K562 (cell line): Measurements from ENCODE around the gene CRYBA1. TPM values are rescaled to one million over a fixed set of nuclear protein-coding genes. Genes with fewer than 3 reads are reported as not detected.

Source experiments
- ATAC-seq: fragments of 200-7000 bp; cut with Tn5 transposase; 3 replicates; pipeline ENCODE4 v1.9.1; 2020; ENCODE audit warnings: moderate library complexity
- BruUV-seq: library from RNA; stranded (reverse); fragments of 400-500 nt; replicated peaks from 2 replicates; lab custom pipeline; 2021; lab: Mats Ljungman, UMichigan
- CTCF ChIA-PET: fragments of 300-600 bp; formaldehyde crosslinking; extraction: SDS; loops from one replicate; lab custom pipeline; 2021; ENCODE audit warnings: low intra/inter-chr PET ratio; lab: Yijun Ruan, JAX
- POLR2A ChIA-PET: fragments of 300-600, 350-650 bp; sonication (Branson Sonifier 250); formaldehyde crosslinking; extraction: SDS; loops from one replicate; lab custom pipeline; 2021; ENCODE audit warnings: antibody characterized with exemption, inconsistent platforms; lab: Yijun Ruan, JAX
- DNase-seq, 4 experiments: peaks; one replicate each; pipeline versions ENCODE4 v3.0.0 to v3.0.0-alpha.2; 2011 to 2018; ENCODE audit warnings: low spot score in 3 of 4, mixed read lengths in 3 of 4; ENCODE audit errors: extremely low read depth in 1 of 4
- FAIRE-seq: peaks from 2 replicates; lab custom pipeline; 2011; peaks lifted over from hg19 to GRCh38; lab: Jason Lieb, UNC
- H2AFZ ChIP-seq: 2 replicates; pipeline ENCODE4 v1.6.0; 2011; ENCODE audit warnings: low read depth, low read length, control low read depth, inconsistent platforms
- H3K27ac ChIP-seq: fragments of 200-600 bp; 3 replicates; pipeline ENCODE4 v1.8.0; 2011; ENCODE audit warnings: low read depth, mild to moderate bottlenecking, control low read depth, inconsistent platforms, low read length, moderate library complexity, mixed read lengths; ENCODE audit errors: extremely low read depth
- H3K27me3 ChIP-seq, 2 experiments: fragments of 300-600 bp in 1 of 2; 2 replicates in 1 of 2; 3 replicates in 1 of 2; pipeline versions ENCODE4 v1.6.0 to v1.8.0; 2011; ENCODE audit warnings: inconsistent platforms in 2 of 2, low read length in 2 of 2, mild to moderate bottlenecking in 1 of 2, mixed read lengths in 1 of 2, moderate library complexity in 1 of 2; ENCODE audit not compliant: control insufficient read depth in 2 of 2, insufficient read depth in 2 of 2
- H3K36me3 ChIP-seq: fragments of 300-600 bp; 3 replicates; pipeline ENCODE4 v1.8.0; 2011; ENCODE audit warnings: mild to moderate bottlenecking, low read length, inconsistent platforms; ENCODE audit not compliant: control insufficient read depth, insufficient read depth
- H3K4me1 ChIP-seq, 2 experiments: fragments of 200-600 bp in 1 of 2; replicated peaks in 1 of 2; 2 replicates in 1 of 2; 3 replicates in 1 of 2; pipeline versions ENCODE4 v1.5.1 to v1.8.0; 2011; ENCODE audit warnings: inconsistent platforms in 2 of 2, low read length in 2 of 2, mild to moderate bottlenecking in 1 of 2, mixed read lengths in 1 of 2, moderate library complexity in 1 of 2; ENCODE audit not compliant: control insufficient read depth in 2 of 2, insufficient read depth in 2 of 2
- H3K4me2 ChIP-seq: 2 replicates; pipeline ENCODE4 v1.6.1; 2011; ENCODE audit warnings: low read length, control low read depth, inconsistent platforms, mixed read lengths; ENCODE audit not compliant: insufficient read depth
- H3K4me3 ChIP-seq: fragments of 200-600 bp; sonication (generic), shearing (Covaris generic); 2 replicates; pipeline ENCODE4 v1.5.1; 2016; ENCODE audit warnings: control low read depth, inconsistent platforms
- H3K79me2 ChIP-seq: fragments of 200-600 bp; 3 replicates; pipeline ENCODE4 v1.8.0; 2011; ENCODE audit warnings: low read length, inconsistent platforms; ENCODE audit not compliant: control insufficient read depth, insufficient read depth
- H3K9ac ChIP-seq, 2 experiments: 2 replicates each; pipeline versions ENCODE4 v1.6.0 to v1.6.1; 2011; ENCODE audit warnings: low read depth in 2 of 2, low read length in 2 of 2, control low read depth in 1 of 2, inconsistent platforms in 1 of 2, mild to moderate bottlenecking in 1 of 2, mixed read lengths in 1 of 2; ENCODE audit not compliant: insufficient read depth in 1 of 2
- H3K9me1 ChIP-seq: one replicate; pipeline ENCODE4 v1.6.0; 2011; ENCODE audit warnings: inconsistent platforms, mild to moderate bottlenecking, low read length, moderate library complexity; ENCODE audit not compliant: control insufficient read depth, insufficient read depth
- H3K9me3 ChIP-seq: replicated peaks from 2 replicates; pipeline ENCODE4 v1.5.1; 2011; ENCODE audit warnings: low read depth, low read length, inconsistent platforms; ENCODE audit not compliant: control insufficient read depth, insufficient read depth
- H4K20me1 ChIP-seq: replicated peaks from 2 replicates; pipeline ENCODE4 v1.6.1; 2011; ENCODE audit warnings: low read length, inconsistent platforms, mixed read lengths; ENCODE audit not compliant: control insufficient read depth, insufficient read depth
- ATF2 ChIP-seq: sonication (generic); formaldehyde crosslinking; IDR thresholded peaks from 2 replicates; pipeline ENCODE4 v1.8.1; 2022; ENCODE audit warnings: missing genetic modification reagents
- ATF4 ChIP-seq: fragments of 450-650 bp; formaldehyde crosslinking; IDR thresholded peaks from 2 replicates; pipeline ENCODE4 v1.4.0; 2022; ENCODE audit warnings: mild to moderate bottlenecking, moderate library complexity
- BCOR ChIP-seq: fragments of 450-650 bp; IDR thresholded peaks from 2 replicates; pipeline ENCODE4 v1.6.1; 2016
- GTF3C2 ChIP-seq: IDR thresholded peaks from 3 replicates; pipeline ENCODE4 v1.6.1; 2011; ENCODE audit warnings: borderline replicate concordance, mild to moderate bottlenecking, moderate library complexity; ENCODE audit not compliant: insufficient read length; ENCODE audit errors: extremely low read depth
- HDAC1 ChIP-seq, 2 experiments: fragments of 450-650 bp; IDR thresholded peaks; 2 replicates each; pipeline ENCODE4 v1.6.1; 2016 to 2017; ENCODE audit warnings: inconsistent platforms in 1 of 2, mild to moderate bottlenecking in 1 of 2, moderate library complexity in 1 of 2
- IRF9 ChIP-seq: fragments of 450-650 bp; IDR thresholded peaks from 2 replicates; pipeline ENCODE4 v1.6.1; 2016; ENCODE audit warnings: missing biosample characterization, missing genetic modification characterization
- KDM1A ChIP-seq, 2 experiments: fragments of 450-650 bp; IDR thresholded peaks; 2 replicates each; pipeline ENCODE4 v1.6.1; 2016; ENCODE audit warnings: mild to moderate bottlenecking in 2 of 2
- MYNN ChIP-seq, 2 experiments: sonication (generic); formaldehyde crosslinking in 1 of 2; IDR thresholded peaks; 2 replicates each; pipeline versions ENCODE4 v1.5.0 to v1.6.1; 2016 to 2020; ENCODE audit warnings: antibody characterized with exemption in 1 of 2, missing genetic modification reagents in 1 of 2
- RBM25 ChIP-seq: fragments of 200-400 bp; formaldehyde crosslinking; IDR thresholded peaks from 2 replicates; pipeline ENCODE4 v1.6.1; 2018; ENCODE audit warnings: low read length, low read depth, moderate library complexity; ENCODE audit not compliant: severe bottlenecking
- RCOR1 ChIP-seq, 2 experiments: IDR thresholded peaks; 2 replicates each; pipeline ENCODE4 v1.6.1; 2012; ENCODE audit warnings: low read depth in 2 of 2, low read length in 2 of 2, borderline replicate concordance in 1 of 2, improper control_type of control experiment in 1 of 2
- SMARCA5 ChIP-seq: fragments of 450-650 bp; IDR thresholded peaks from 2 replicates; pipeline ENCODE4 v1.6.1; 2016
- ZNF436 ChIP-seq: fragments of 250-450, 450-650 bp; sonication (Bioruptor Pico); formaldehyde crosslinking; IDR thresholded peaks from 2 replicates; pipeline ENCODE4 v1.7.0; 2020; ENCODE audit warnings: mild to moderate bottlenecking
- ZNF717 ChIP-seq: fragments of 250-450 bp; sonication (Bioruptor Pico); IDR thresholded peaks from 2 replicates; pipeline ENCODE4 v1.5.0; 2021
- WGBS: fragments of 100-300 bp; shearing (Covaris generic); methylation state at CpG from one replicate; pipeline ENCODE4 v1.1.6; 2016; ENCODE audit warnings: low coverage, mixed read lengths; ENCODE audit not compliant: insufficient coverage; ENCODE audit errors: missing lambda C conversion rate; 5-methylcytosine and 5-hydroxymethylcytosine counted together
- in situ Hi-C: fragments of 300-500 bp; cut with MboI; formaldehyde crosslinking; loops from 4 replicates; pipeline ENCODE4 v1.15.0; 2018; ENCODE audit warnings: inconsistent platforms, mixed read lengths
- intact Hi-C: fragments of 100-400 bp; cut with micrococcal nuclease; formaldehyde crosslinking; loops from 2 replicates; pipeline ENCODE4 v1.14.2; 2022
- polyA plus RNA-seq, 8 experiments: library from polyadenylated mRNA; depleted of rRNA in 4 of 8; stranded (reverse) in 5 of 8; unstranded in 3 of 8; fragments of >200 nt; fragmentation: Nextera tagmentation in 2 of 8; fragmentation: Illumina TruSeq in 1 of 8; extraction: Ambion mirVana in 2 of 8; extraction: Trizol in 1 of 8; gene quantifications; 2 replicates each; pipeline versions ENCODE4 v1.2.1 to v1.2.3, GENCODE V29; 2011 to 2014; ENCODE audit warnings: inconsistent platforms in 1 of 8, missing spikeins in 1 of 8
- total RNA-seq, 7 experiments: library from RNA; depleted of rRNA in 6 of 7; stranded (reverse); fragments of >200 nt in 6 of 7; fragmentation: Illumina TruSeq in 2 of 7; extraction: Trizol in 2 of 7; gene quantifications; 2 replicates each; pipeline versions ENCODE4 v1.2.1 to v1.2.3, GENCODE V29; 2011 to 2021; ENCODE audit warnings: low replicate concordance in 1 of 7
- TF ChIP-seq, protein P1 (sequence below): fragments of 250-450 bp; sonication (Bioruptor Pico); IDR thresholded peaks from 2 replicates; pipeline ENCODE4 v1.4.0; 2020

CRYBA1 gene
- total and polyA plus RNA-seq, 9 of the 15 experiments (the other 6 are each of a cell fraction or from before 2014, with no cell fraction given): not detected

DNA sequence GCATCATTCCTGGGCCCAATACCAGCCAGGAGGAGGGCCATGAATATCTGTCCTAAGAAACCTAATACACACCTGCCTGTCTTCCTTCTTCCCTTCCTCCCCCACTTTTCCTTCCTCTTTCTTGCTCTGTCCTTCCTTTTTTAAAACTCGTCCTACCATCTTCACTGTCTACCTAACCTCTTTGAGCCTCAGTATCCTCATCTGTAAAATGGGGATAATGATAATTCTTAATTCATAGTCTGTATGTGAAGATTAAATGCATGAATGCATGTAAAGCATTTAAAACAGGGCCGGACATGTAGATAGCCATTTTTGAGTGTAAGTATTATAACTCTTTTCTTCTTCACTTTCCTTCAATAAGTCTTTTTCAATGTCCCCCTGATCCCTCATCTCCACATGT lies 560 bp downstream of the CRYBA1 start:
- ChIA-PET POLR2A (no interaction called here), CTCF (interaction anchor here (0.6 kb wide), 1 partner anchor 63 kb away, joined by 4 read pairs; no protein-coding TSS in a partner anchor)
- no peaks in the 10 kb centered on the region for H3K36me3 ChIP-seq
- no peaks in the 10 kb centered on the region for H3K27me3 ChIP-seq
- no peak for FAIRE-seq
- no peak overlapping the region for H3K27ac ChIP-seq
- in situ Hi-C loops (no loop called here), intact Hi-C loops (loop anchor here (10.0 kb wide), 1 partner anchor 102 kb away; no protein-coding TSS in a partner anchor)
- BruUV-seq: no TSS peak
- H2AFZ ChIP-seq: no peak overlapping the region
- 23% methylated on average over 2 of the region's 2 CpGs for WGBS
- H3K9ac ChIP-seq: no peak overlapping the region
- no peaks in the 10 kb centered on the region for H3K9me1 ChIP-seq
- no peaks in the 10 kb centered on the region for H3K4me1 ChIP-seq
- no peak overlapping the region for H3K4me2 ChIP-seq
- no peak for TF ChIP-seq ZNF717 (CRISPR knock-in tag)
- TF ChIP-seq KDM1A (IDR thresholded peaks at IDR 0.05): peak; percentile 63 to 66
- TF ChIP-seq ZNF436 (CRISPR knock-in tag): no peak
- peak; percentile 92 for TF ChIP-seq RBM25
- TF ChIP-seq RCOR1 (IDR thresholded peaks at IDR 0.05; ENCODE audit: borderline replicate concordance in 1 of 2, low read depth in 2 of 2, low read length in 2 of 2): no peak
- TF ChIP-seq SMARCA5: peak; percentile 70; the same call in 1 of the 2 replicates
- TF ChIP-seq BCOR: peak; percentile 85
- no peak for TF ChIP-seq GTF3C2
- no peak for TF ChIP-seq ATF2 (CRISPR knock-in tag)
- no peak for TF ChIP-seq MYNN (IDR thresholded peaks at IDR 0.05)
- no peak for TF ChIP-seq MYNN (CRISPR knock-in tag; IDR thresholded peaks at IDR 0.05)
- no peak for TF ChIP-seq IRF9 (tag)
- no peak for TF ChIP-seq ATF4
- TF ChIP-seq HDAC1 (IDR thresholded peaks at IDR 0.05): peak in 1 of 2 experiments; percentile 51; a peak in 1 of 4 replicates
- TF ChIP-seq, protein P1, sequence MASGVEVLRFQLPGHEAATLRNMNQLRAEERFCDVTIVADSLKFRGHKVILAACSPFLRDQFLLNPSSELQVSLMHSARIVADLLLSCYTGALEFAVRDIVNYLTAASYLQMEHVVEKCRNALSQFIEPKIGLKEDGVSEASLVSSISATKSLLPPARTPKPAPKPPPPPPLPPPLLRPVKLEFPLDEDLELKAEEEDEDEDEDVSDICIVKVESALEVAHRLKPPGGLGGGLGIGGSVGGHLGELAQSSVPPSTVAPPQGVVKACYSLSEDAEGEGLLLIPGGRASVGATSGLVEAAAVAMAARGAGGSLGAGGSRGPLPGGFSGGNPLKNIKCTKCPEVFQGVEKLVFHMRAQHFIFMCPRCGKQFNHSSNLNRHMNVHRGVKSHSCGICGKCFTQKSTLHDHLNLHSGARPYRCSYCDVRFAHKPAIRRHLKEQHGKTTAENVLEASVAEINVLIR (CRISPR knock-in tag): no peak
- DNase-seq: no peak
- no peaks in the 10 kb centered on the region for H4K20me1 ChIP-seq
- ATAC-seq: no peak
- no peak overlapping the region for H3K4me3 ChIP-seq
- no peaks in the 10 kb centered on the region for H3K79me2 ChIP-seq
- no peaks in the 10 kb centered on the region for H3K9me3 ChIP-seq
